T47D (cell line): ENCODE data around the gene PMEPA1.

Experiments used
- DNase-seq, 2 experiments: peaks; one replicate each; pipeline versions ENCODE4 v3.0.0 to v3.0.0-alpha.2; 2011 to 2012; ENCODE audit warnings: low read depth in 1 of 2, low spot score in 1 of 2
- JUND ChIP-seq: IDR thresholded peaks from 2 replicates; pipeline ENCODE4 v1.6.1; 2012; ENCODE audit warnings: low read depth
- in situ Hi-C: cut with HindIII; loops from 2 replicates; pipeline ENCODE4 v1.10.0; 2016; ENCODE audit warnings: low sequenced_read_pairs, low pct_unique_long_range_greater_than_20kb

Gene PMEPA1

DNA sequence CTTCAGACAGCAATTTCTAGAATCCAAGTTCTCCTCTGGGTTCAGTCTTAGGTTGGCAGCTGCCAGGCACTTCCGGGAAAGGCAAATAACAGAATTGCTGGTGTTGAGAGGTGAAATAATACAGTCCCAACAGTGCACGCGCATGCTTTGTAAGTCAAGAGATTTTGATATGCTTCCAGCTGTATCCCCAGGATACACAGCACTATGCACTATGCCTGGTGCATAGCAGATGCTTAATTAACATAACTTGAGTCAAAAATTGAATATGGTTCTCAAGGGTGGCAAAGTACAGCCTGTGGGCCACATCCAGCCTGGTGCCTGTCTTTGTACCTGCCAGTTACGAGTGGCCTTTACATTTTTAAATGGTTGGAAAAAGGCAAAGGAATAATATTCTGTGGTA, 18.9 kb upstream of the PMEPA1 start:
- no peak for DNase-seq
- no peak for TF ChIP-seq JUND
- in situ Hi-C loops, result no loop called here

GRCh38 chr20:57727863-57728262, 18.0 kb upstream of the PMEPA1 start:
- no peak for TF ChIP-seq JUND
- no peak for DNase-seq
- in situ Hi-C loops, result no loop called here

- in situ Hi-C loops, result no loop called here
- TF ChIP-seq JUND, result no peak
- no peak for DNase-seq
These were observed 15.8 kb upstream of the PMEPA1 start for GRCh38 chr20:57725636-57726035.

GRCh38 chr20:57724610-57725405, 15.0 kb upstream of the PMEPA1 start:
- TF ChIP-seq JUND, result no peak
- in situ Hi-C loops, result no loop called here
- no peak for DNase-seq

DNA sequence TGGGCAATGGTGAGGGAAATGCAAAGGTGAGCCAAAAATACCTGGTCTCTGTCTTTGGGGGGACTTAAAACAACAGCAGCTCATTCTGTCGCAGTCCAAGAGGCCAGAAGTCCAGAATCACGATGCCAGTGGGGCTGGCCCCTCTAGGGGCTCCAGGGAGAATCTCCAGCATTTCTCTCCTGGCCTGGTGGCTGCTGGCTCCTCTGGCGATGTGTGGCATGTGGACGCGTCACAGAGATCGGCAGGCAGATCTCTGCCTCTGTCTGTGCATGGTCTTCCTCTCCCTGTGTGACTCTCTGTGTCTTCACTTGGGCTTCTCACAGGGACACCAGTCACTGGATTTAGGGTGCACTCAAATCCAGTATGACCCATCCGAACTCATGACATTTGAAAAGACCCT, 14.0 kb upstream of the PMEPA1 start:
- in situ Hi-C loops, result no loop called here
- DNase-seq, result no peak
- no peak for TF ChIP-seq JUND

- DNase-seq, result no peak
- in situ Hi-C loops, result no loop called here
- TF ChIP-seq JUND, result no peak
These were observed 10.1 kb upstream of the PMEPA1 start for GRCh38 chr20:57719951-57720350.

GRCh38 chr20:57718490-57719009, 8.7 kb upstream of the PMEPA1 start:
- DNase-seq, result peak; percentile 99 to 100
- no peak for TF ChIP-seq JUND
- in situ Hi-C loops, result no loop called here

- peak; percentile 88; the same call in 1 of the 2 replicates for TF ChIP-seq JUND
- DNase-seq, result peak; percentile 86 to 88
- in situ Hi-C loops, result no loop called here
These were observed 8.0 kb upstream of the PMEPA1 start for GRCh38 chr20:57717797-57718196.

GRCh38 chr20:57716901-57717300, 7.1 kb upstream of the PMEPA1 start:
- no peak for TF ChIP-seq JUND
- in situ Hi-C loops, result no loop called here
- DNase-seq, result no peak

DNA sequence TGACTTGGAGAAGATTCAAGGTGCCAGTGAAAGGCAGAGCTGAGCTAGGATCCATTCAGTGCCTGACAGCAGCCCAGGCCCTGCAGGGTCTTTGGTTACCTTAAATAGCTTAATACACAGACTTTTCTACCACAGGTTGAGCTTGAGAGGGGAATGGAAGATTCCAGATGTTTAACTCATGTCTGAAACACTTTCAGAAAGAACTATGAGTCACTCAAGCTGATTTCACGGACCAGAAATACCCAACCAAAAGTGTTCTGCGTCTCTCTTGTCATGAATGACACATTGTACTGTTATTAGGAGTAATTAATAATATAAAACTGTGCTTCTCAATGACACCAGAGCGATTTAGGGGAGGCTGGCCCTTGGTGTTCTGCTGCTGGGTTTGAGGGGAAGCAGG, 6.4 kb upstream of the PMEPA1 start:
- DNase-seq, result no peak
- TF ChIP-seq JUND, result no peak
- in situ Hi-C loops, result no loop called here

DNA sequence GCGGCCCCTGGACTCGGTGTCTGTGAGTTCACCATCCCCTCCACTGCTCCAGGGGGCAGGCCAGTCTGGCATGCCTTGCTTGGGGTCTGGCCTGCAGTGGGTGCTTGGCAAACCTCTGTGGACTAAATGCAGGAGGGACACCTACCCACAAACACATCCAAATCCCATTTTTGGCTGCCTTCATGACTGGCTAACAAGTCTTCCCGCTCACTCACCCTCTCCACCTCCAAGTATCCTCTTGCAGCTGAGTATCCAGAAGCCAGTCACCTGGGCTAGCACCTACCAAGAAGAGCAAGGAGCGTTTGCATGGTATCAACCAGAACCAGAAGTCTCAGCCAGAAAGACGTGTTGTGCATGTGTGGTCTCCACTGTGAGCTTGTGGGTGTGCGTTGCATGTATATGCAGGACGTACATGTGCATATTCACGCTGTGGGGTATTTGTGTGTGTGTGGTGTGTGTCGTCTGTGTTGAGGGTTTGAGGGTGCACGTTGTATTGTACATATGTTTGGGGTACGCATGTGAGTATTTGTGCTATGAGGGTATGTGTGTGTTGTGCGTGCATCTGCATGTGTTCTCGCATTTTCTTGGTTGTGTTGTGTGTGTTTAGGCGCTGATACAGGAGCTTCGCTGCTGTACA, 5.6 kb upstream of the PMEPA1 start:
- DNase-seq, result no peak
- no peak for TF ChIP-seq JUND
- in situ Hi-C loops, result no loop called here

- in situ Hi-C loops, result no loop called here
- peak; percentile 58 to 70 for DNase-seq
These were observed 4.8 kb upstream of the PMEPA1 start for GRCh38 chr20:57714409-57715267.

More at GRCh38 chr20:57714409-57715267, 4.8 kb upstream of the PMEPA1 start:
- TF ChIP-seq JUND, result no peak
